ENCODE measurements around the gene MIGA2.
"Not testable (repeated sequence)": the region's sequence is repeated elsewhere in the genome, so short reads cannot be mapped to it uniquely, and the experiment has no call there.

MIGA2 gene

GRCh38 chr9:129011761-129012181 is 24.7 kb upstream of the MIGA2 start:
- peak; percentile 52 for DNase-seq

GRCh38 chr9:129012343-129012742 is 24.1 kb upstream of the MIGA2 start:
- no peak for DNase-seq

GRCh38 chr9:129012893-129013448 is 23.5 kb upstream of the MIGA2 start:
- no peak for DNase-seq

GRCh38 chr9:129013674-129014073 is 22.8 kb upstream of the MIGA2 start:
- no peak for DNase-seq

- DNase-seq = no peak
These were observed 22.3 kb upstream of the MIGA2 start for GRCh38 chr9:129014124-129014523.

GRCh38 chr9:129014608-129015007 is 21.8 kb upstream of the MIGA2 start:
- DNase-seq = no peak

- no peak for DNase-seq
These were observed 15.3 kb upstream of the MIGA2 start for GRCh38 chr9:129021091-129021490.

GRCh38 chr9:129022037-129022436 is 14.4 kb upstream of the MIGA2 start:
- no peak for DNase-seq

- peak; percentile 94 for DNase-seq
These were observed 13.2 kb upstream of the MIGA2 start for GRCh38 chr9:129023036-129023907.

GRCh38 chr9:129023908-129024233 is 12.6 kb upstream of the MIGA2 start:
- peak; percentile 83 for DNase-seq

GRCh38 chr9:129026442-129027223 is 9.8 kb upstream of the MIGA2 start:
- peak; percentile 68 for DNase-seq

- no peak for DNase-seq
These were observed 9.2 kb upstream of the MIGA2 start for GRCh38 chr9:129027224-129027684.

GRCh38 chr9:129027685-129028191 is 8.7 kb upstream of the MIGA2 start:
- DNase-seq = peak; percentile 79

- peak; percentile 93 for DNase-seq
These were observed 8.0 kb upstream of the MIGA2 start, which contains the start of gene SH3GLB2 for GRCh38 chr9:129028192-129028966. Gene SH3GLB2, minus strand, starts transcription at chr9:129028331. Its CDS starts 177 bp downstream, at chr9:129028154.

GRCh38 chr9:129030191-129030590 is 6.2 kb upstream of the MIGA2 start:
- DNase-seq = no peak

- DNase-seq = no peak
These were observed 4.9 kb upstream of the MIGA2 start for GRCh38 chr9:129031514-129031913.

GRCh38 chr9:129032541-129033159 is 3.8 kb upstream of the MIGA2 start:
- DNase-seq = no peak

- DNase-seq = no peak
These were observed 3.2 kb upstream of the MIGA2 start for GRCh38 chr9:129033216-129033615.

- DNase-seq = not testable (repeated sequence)
These were observed 588 bp upstream of the MIGA2 start for GRCh38 chr9:129035838-129036237.

GRCh38 chr9:129036923-129037766 is 719 bp downstream of the MIGA2 start:
- peak; percentile 13 for DNase-seq

GRCh38 chr9:129037767-129038098 is 1.3 kb downstream of the MIGA2 start:
- DNase-seq = no peak
